HCT116 (cell line): Measurements from ENCODE around the gene LRRC7. TPM values are rescaled to one million over a fixed set of nuclear protein-coding genes. Genes with fewer than 3 reads are reported as not detected.

ENCODE experiments used
- ATAC-seq: fragments of 200-7000 bp; cut with Tn5 transposase; 2 replicates; pipeline ENCODE4 v1.9.1; 2020; ENCODE audit warnings: mild to moderate bottlenecking, moderate library complexity
- BruUV-seq: library from RNA; stranded (reverse); fragments of 400-500 nt; replicated peaks from 2 replicates; lab custom pipeline; 2021; lab: Mats Ljungman, UMichigan
- CTCF ChIA-PET: fragments of 300-600 bp; sonication (Branson Sonifier 250); formaldehyde crosslinking; loops from one replicate; lab custom pipeline; 2021; ENCODE audit warnings: antibody characterized with exemption; lab: Charles Lee
- POLR2A ChIA-PET: fragments of 300-600, 350-600 bp; sonication (Branson Sonifier 250); formaldehyde crosslinking; loops from one replicate; lab custom pipeline; 2021; ENCODE audit warnings: antibody characterized with exemption; lab: Charles Lee
- RAD21 ChIA-PET, 2 experiments: fragments of 300-600 bp; sonication (Branson Sonifier 250); formaldehyde crosslinking; loops; one replicate each; lab custom pipeline; 2023; ENCODE audit warnings: low total read pairs in 2 of 2; ENCODE audit not compliant: uncharacterized antibody in 2 of 2, unreplicated experiment in 2 of 2, low non-redundant PET in 1 of 2; lab: Charles Lee
- DNase-seq: peaks from one replicate; pipeline ENCODE4 v3.0.0-alpha.2; 2010; ENCODE audit warnings: low read depth, low spot score
- H2AFZ ChIP-seq: fragments of 200-600 bp; shearing (Covaris generic), sonication (generic); 2 replicates; pipeline ENCODE4 v1.6.1; 2017; ENCODE audit warnings: low read depth, mixed run types, mixed read lengths, antibody characterized with exemption, low read length; ENCODE audit not compliant: poor library complexity, severe bottlenecking
- H3K27ac ChIP-seq: 2 replicates; pipeline ENCODE4 v1.5.1; 2012; ENCODE audit warnings: low read depth, low read length
- H3K27me3 ChIP-seq: fragments of 200-600 bp; sonication (generic); 2 replicates; pipeline ENCODE4 v1.6.1; 2016; ENCODE audit warnings: mixed run types, low read length, mixed read lengths; ENCODE audit not compliant: insufficient read depth
- H3K36me3 ChIP-seq, 2 experiments: fragments of 200-500 bp in 1 of 2; fragments of 200-600 bp in 1 of 2; sonication (Bioruptor generic) in 1 of 2; sonication (generic) in 1 of 2; 2 replicates each; pipeline versions ENCODE4 v1.5.1 to v1.6.1; 2014 to 2016; ENCODE audit warnings: low read length in 2 of 2, inconsistent platforms in 1 of 2, mixed read lengths in 1 of 2, mixed run types in 1 of 2; ENCODE audit not compliant: insufficient read depth in 2 of 2, control insufficient read depth in 1 of 2
- H3K4me1 ChIP-seq, 2 experiments: fragments of 200-600 bp in 1 of 2; sonication (generic) in 1 of 2; 2 replicates each; pipeline versions ENCODE4 v1.5.1 to v1.6.1; 2012 to 2017; ENCODE audit warnings: low read length in 2 of 2, inconsistent platforms in 1 of 2, mild to moderate bottlenecking in 1 of 2, mixed read lengths in 1 of 2, mixed run types in 1 of 2, moderate library complexity in 1 of 2; ENCODE audit not compliant: insufficient read depth in 2 of 2, control insufficient read depth in 1 of 2
- H3K4me2 ChIP-seq: fragments of 200-600 bp; sonication (generic); 2 replicates; pipeline ENCODE4 v1.6.1; 2017; ENCODE audit warnings: mixed run types, low read length, mixed read lengths
- H3K4me3 ChIP-seq, 2 experiments: fragments of 200-600 bp in 1 of 2; sonication (generic) in 1 of 2; replicated peaks in 1 of 2; 2 replicates each; pipeline ENCODE4 v1.5.1; 2011 to 2016; ENCODE audit warnings: low read length in 2 of 2, control low read depth in 1 of 2, low read depth in 1 of 2, mild to moderate bottlenecking in 1 of 2, mixed read lengths in 1 of 2, mixed run types in 1 of 2
- H3K79me2 ChIP-seq: fragments of 200-600 bp; sonication (generic); 2 replicates; pipeline ENCODE4 v1.6.1; 2017; ENCODE audit warnings: mild to moderate bottlenecking, mixed run types, low read length, moderate library complexity, mixed read lengths; ENCODE audit not compliant: insufficient read depth
- H3K9ac ChIP-seq: fragments of 200-600 bp; sonication (generic); 2 replicates; pipeline ENCODE4 v1.6.1; 2016; ENCODE audit warnings: low read length, mixed read lengths
- H3K9me2 ChIP-seq: fragments of 200-600 bp; sonication (generic), shearing (Covaris generic); 2 replicates; pipeline ENCODE4 v1.6.1; 2017; ENCODE audit warnings: mixed run types, mild to moderate bottlenecking, moderate library complexity; ENCODE audit not compliant: insufficient read depth
- H3K9me3 ChIP-seq, 2 experiments: fragments of 200-500 bp in 1 of 2; fragments of 200-600 bp in 1 of 2; sonication (Bioruptor generic) in 1 of 2; sonication (generic) in 1 of 2; 2 replicates each; pipeline ENCODE4 v1.6.1; 2014 to 2017; ENCODE audit warnings: low read length in 2 of 2, mixed read lengths in 2 of 2, inconsistent platforms in 1 of 2, low read depth in 1 of 2, mild to moderate bottlenecking in 1 of 2, mixed run types in 1 of 2, moderate library complexity in 1 of 2; ENCODE audit not compliant: control insufficient read depth in 1 of 2, insufficient read depth in 1 of 2
- H4K20me1 ChIP-seq: fragments of 200-600 bp; sonication (generic), shearing (Covaris generic); 2 replicates; pipeline ENCODE4 v1.6.1; 2017; ENCODE audit warnings: mixed run types, mild to moderate bottlenecking, moderate library complexity; ENCODE audit not compliant: insufficient read depth
- CBX3 ChIP-seq: IDR thresholded peaks from 2 replicates; pipeline ENCODE4 v1.6.1; 2012; ENCODE audit warnings: low read depth
- CEBPB ChIP-seq: IDR thresholded peaks from 2 replicates; pipeline ENCODE4 v1.6.1; 2012; ENCODE audit warnings: low read depth
- EGR1 ChIP-seq: IDR thresholded peaks from 2 replicates; pipeline ENCODE4 v1.6.1; 2012; ENCODE audit warnings: low read depth
- ELF1 ChIP-seq: IDR thresholded peaks from 2 replicates; pipeline ENCODE4 v1.6.1; 2012; ENCODE audit warnings: low read depth, borderline replicate concordance
- EZH2 ChIP-seq: fragments of 200-600 bp; sonication (generic); IDR thresholded peaks from 2 replicates; pipeline ENCODE4 v1.6.1; 2017; ENCODE audit warnings: antibody characterized with exemption, mixed run types
- EZH2phosphoT487 ChIP-seq: fragments of 200-600 bp; IDR thresholded peaks from 2 replicates; pipeline ENCODE4 v1.6.1; 2018; ENCODE audit warnings: antibody characterized with exemption, borderline replicate concordance
- FOSL1 ChIP-seq: IDR thresholded peaks from 2 replicates; pipeline ENCODE4 v1.6.1; 2012; ENCODE audit warnings: low read depth
- POLR2A ChIP-seq: IDR thresholded peaks from 2 replicates; pipeline ENCODE4 v1.7.0; 2011; ENCODE audit warnings: borderline replicate concordance; ENCODE audit not compliant: insufficient read depth, insufficient read length; ENCODE audit errors: extremely low read depth
- RAD21 ChIP-seq: IDR thresholded peaks from 2 replicates; pipeline ENCODE4 v1.6.1; 2012; ENCODE audit warnings: low read depth, mild to moderate bottlenecking
- SIN3A ChIP-seq: IDR thresholded peaks from 2 replicates; pipeline ENCODE4 v1.6.1; 2012; ENCODE audit warnings: low read depth
- SP1 ChIP-seq: IDR thresholded peaks from 2 replicates; pipeline ENCODE4 v1.6.1; 2012; ENCODE audit warnings: low read depth
- SRF ChIP-seq: IDR thresholded peaks from 2 replicates; pipeline ENCODE4 v1.6.1; 2012; ENCODE audit warnings: low read depth
- TCF7L2 ChIP-seq: IDR thresholded peaks from 2 replicates; pipeline ENCODE4 v1.7.0; 2011; ENCODE audit warnings: borderline replicate concordance, inconsistent platforms; ENCODE audit not compliant: insufficient read depth, insufficient read length; ENCODE audit errors: extremely low read depth
- YY1 ChIP-seq: IDR thresholded peaks from 2 replicates; pipeline ENCODE4 v1.6.1; 2011; ENCODE audit warnings: low read length, low read depth, moderate library complexity, mild to moderate bottlenecking; ENCODE audit not compliant: insufficient replicate concordance; ENCODE audit errors: extremely low read depth
- intact Hi-C: fragments of 100-400 bp; cut with micrococcal nuclease; formaldehyde crosslinking; loops from 2 replicates; pipeline ENCODE4 v1.10.0; 2022
- total RNA-seq: library from RNA; stranded (reverse); gene quantifications from one replicate; pipeline ENCODE4 v1.2.1, GENCODE V29; 2021; ENCODE audit not compliant: unreplicated experiment
- TF ChIP-seq, protein P1 (sequence below): IDR thresholded peaks from 2 replicates; pipeline ENCODE4 v1.6.1; 2011; ENCODE audit warnings: mild to moderate bottlenecking, low read length, moderate library complexity; ENCODE audit not compliant: insufficient replicate concordance; ENCODE audit errors: extremely low read depth
- TF ChIP-seq, protein P2 (sequence below): IDR thresholded peaks from 2 replicates; pipeline ENCODE4 v1.6.1; 2012
- TF ChIP-seq, protein P3 (sequence below): IDR thresholded peaks from 2 replicates; pipeline ENCODE4 v1.6.1; 2012; ENCODE audit warnings: low read depth
- TF ChIP-seq, protein P4 (sequence below): IDR thresholded peaks from 2 replicates; pipeline ENCODE4 v1.6.1; 2012
- TF ChIP-seq, protein P5 (sequence below), 3 experiments: fragments of 200-600 bp in 1 of 3; sonication (generic) in 1 of 3; IDR thresholded peaks in 2 of 3; conservative IDR thresholded peaks in 1 of 3; 2 replicates each; pipeline ENCODE4 v1.5.1; 2012 to 2017; ENCODE audit warnings: low read depth in 2 of 3, low read length in 2 of 3, antibody characterized with exemption in 1 of 3, borderline replicate concordance in 1 of 3, control low read depth in 1 of 3, mild to moderate bottlenecking in 1 of 3, mixed read lengths in 1 of 3, mixed run types in 1 of 3, moderate library complexity in 1 of 3; ENCODE audit not compliant: insufficient read depth in 1 of 3

LRRC7 gene
- total RNA-seq, 1 experiment from 2014 or later, result not detected

DNA sequence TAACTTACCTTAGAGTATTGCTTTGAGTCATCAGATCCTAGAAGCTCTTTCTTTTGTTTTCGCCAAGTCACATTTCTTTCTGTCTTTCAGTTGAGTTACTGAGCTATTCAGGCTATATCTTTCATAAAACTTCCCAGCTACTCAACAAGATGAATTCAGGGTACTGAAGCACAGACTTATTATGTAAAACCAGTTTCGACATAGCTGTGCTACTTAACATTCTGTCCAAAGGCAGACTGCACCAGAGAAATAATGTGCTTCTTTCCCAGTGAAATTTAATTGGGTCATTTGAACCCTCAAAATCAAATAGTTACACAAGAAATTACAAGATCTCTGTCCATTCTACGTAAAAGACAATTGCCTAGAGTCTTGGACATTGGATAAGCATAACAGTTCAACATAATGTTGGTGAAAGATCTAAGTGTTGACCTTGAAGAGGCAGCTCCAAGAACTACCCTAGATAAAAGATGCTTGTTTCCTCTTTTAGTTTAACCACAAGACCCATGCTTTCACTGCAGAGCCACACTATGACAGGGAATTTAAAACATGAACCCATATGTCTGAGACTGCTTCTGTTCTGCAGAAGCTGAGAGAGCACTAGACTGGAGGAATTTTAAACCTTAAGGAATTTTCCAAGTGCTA, 474.5 kb downstream of the LRRC7 start:
- ATAC-seq, result no peak
- RAD21 ChIA-PET, result no interaction called here
- H3K36me3 ChIP-seq, result no peaks in the 10 kb centered on the region
- no peaks in the 10 kb centered on the region for H3K4me1 ChIP-seq
- H3K9me2 ChIP-seq, result no peaks in the 10 kb centered on the region
- no peak for TF ChIP-seq EGR1
- no peak for TF ChIP-seq EZH2
- no peak for TF ChIP-seq CEBPB
- no peak for TF ChIP-seq SRF
- TF ChIP-seq, protein P1, sequence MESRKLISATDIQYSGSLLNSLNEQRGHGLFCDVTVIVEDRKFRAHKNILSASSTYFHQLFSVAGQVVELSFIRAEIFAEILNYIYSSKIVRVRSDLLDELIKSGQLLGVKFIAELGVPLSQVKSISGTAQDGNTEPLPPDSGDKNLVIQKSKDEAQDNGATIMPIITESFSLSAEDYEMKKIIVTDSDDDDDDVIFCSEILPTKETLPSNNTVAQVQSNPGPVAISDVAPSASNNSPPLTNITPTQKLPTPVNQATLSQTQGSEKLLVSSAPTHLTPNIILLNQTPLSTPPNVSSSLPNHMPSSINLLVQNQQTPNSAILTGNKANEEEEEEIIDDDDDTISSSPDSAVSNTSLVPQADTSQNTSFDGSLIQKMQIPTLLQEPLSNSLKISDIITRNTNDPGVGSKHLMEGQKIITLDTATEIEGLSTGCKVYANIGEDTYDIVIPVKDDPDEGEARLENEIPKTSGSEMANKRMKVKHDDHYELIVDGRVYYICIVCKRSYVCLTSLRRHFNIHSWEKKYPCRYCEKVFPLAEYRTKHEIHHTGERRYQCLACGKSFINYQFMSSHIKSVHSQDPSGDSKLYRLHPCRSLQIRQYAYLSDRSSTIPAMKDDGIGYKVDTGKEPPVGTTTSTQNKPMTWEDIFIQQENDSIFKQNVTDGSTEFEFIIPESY, result no peak
- TF ChIP-seq EZH2phosphoT487, result no peak
- TF ChIP-seq YY1, result no peak
- no peak for TF ChIP-seq CBX3
- TF ChIP-seq ELF1, result no peak
- no peak for TF ChIP-seq POLR2A
- TF ChIP-seq, protein P2, sequence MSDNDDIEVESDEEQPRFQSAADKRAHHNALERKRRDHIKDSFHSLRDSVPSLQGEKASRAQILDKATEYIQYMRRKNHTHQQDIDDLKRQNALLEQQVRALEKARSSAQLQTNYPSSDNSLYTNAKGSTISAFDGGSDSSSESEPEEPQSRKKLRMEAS, result no peak
- TF ChIP-seq TCF7L2, result no peak
- TF ChIP-seq, protein P3, sequence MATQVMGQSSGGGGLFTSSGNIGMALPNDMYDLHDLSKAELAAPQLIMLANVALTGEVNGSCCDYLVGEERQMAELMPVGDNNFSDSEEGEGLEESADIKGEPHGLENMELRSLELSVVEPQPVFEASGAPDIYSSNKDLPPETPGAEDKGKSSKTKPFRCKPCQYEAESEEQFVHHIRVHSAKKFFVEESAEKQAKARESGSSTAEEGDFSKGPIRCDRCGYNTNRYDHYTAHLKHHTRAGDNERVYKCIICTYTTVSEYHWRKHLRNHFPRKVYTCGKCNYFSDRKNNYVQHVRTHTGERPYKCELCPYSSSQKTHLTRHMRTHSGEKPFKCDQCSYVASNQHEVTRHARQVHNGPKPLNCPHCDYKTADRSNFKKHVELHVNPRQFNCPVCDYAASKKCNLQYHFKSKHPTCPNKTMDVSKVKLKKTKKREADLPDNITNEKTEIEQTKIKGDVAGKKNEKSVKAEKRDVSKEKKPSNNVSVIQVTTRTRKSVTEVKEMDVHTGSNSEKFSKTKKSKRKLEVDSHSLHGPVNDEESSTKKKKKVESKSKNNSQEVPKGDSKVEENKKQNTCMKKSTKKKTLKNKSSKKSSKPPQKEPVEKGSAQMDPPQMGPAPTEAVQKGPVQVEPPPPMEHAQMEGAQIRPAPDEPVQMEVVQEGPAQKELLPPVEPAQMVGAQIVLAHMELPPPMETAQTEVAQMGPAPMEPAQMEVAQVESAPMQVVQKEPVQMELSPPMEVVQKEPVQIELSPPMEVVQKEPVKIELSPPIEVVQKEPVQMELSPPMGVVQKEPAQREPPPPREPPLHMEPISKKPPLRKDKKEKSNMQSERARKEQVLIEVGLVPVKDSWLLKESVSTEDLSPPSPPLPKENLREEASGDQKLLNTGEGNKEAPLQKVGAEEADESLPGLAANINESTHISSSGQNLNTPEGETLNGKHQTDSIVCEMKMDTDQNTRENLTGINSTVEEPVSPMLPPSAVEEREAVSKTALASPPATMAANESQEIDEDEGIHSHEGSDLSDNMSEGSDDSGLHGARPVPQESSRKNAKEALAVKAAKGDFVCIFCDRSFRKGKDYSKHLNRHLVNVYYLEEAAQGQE, result no peak
- no peak for TF ChIP-seq SIN3A
- no peak for TF ChIP-seq RAD21
- no peak for TF ChIP-seq FOSL1
- TF ChIP-seq, protein P4, sequence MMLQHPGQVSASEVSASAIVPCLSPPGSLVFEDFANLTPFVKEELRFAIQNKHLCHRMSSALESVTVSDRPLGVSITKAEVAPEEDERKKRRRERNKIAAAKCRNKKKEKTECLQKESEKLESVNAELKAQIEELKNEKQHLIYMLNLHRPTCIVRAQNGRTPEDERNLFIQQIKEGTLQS, result no peak
- TF ChIP-seq, protein P5, sequence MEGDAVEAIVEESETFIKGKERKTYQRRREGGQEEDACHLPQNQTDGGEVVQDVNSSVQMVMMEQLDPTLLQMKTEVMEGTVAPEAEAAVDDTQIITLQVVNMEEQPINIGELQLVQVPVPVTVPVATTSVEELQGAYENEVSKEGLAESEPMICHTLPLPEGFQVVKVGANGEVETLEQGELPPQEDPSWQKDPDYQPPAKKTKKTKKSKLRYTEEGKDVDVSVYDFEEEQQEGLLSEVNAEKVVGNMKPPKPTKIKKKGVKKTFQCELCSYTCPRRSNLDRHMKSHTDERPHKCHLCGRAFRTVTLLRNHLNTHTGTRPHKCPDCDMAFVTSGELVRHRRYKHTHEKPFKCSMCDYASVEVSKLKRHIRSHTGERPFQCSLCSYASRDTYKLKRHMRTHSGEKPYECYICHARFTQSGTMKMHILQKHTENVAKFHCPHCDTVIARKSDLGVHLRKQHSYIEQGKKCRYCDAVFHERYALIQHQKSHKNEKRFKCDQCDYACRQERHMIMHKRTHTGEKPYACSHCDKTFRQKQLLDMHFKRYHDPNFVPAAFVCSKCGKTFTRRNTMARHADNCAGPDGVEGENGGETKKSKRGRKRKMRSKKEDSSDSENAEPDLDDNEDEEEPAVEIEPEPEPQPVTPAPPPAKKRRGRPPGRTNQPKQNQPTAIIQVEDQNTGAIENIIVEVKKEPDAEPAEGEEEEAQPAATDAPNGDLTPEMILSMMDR (IDR thresholded peaks at IDR 0.05 in 2 of 3, conservative IDR thresholded peaks at IDR 0.05 in 1 of 3; ENCODE audit: borderline replicate concordance in 1 of 3, insufficient read depth in 1 of 3, low read depth in 2 of 3, low read length in 2 of 3), result no peak
- TF ChIP-seq SP1, result no peak
- H4K20me1 ChIP-seq, result no peaks in the 10 kb centered on the region
- intact Hi-C loops, result no loop called here
- no peak for DNase-seq
- no TSS peak for BruUV-seq
- H3K27ac ChIP-seq, result no peak overlapping the region
- peaks cover 17% of the 10 kb centered on the region for H3K27me3 ChIP-seq
- H2AFZ ChIP-seq, result no peak overlapping the region
- no peak overlapping the region for H3K4me2 ChIP-seq
- H3K9ac ChIP-seq, result no peak overlapping the region
- CTCF ChIA-PET, result no interaction called here
- H3K9me3 ChIP-seq, result no peaks in the 10 kb centered on the region
- no peaks in the 10 kb centered on the region for H3K79me2 ChIP-seq
- POLR2A ChIA-PET, result no interaction called here
- H3K4me3 ChIP-seq, result no peak overlapping the region
